Activated gamma-delta T cell treated with anti-CD3 and anti-CD28 coated beads, Interleukin-2, amount 50 U/mL, for 16 hours (primary cell): ENCODE data around the gene BID.
"Not testable (repeated sequence)": the region's sequence is repeated elsewhere in the genome, so short reads cannot be mapped to it uniquely, and the experiment has no call there.

ENCODE experiments used
- DNase-seq: peaks from one replicate; pipeline ENCODE4 v3.0.0-alpha.2; 2020; ENCODE audit warnings: low read depth

Gene BID

DNA sequence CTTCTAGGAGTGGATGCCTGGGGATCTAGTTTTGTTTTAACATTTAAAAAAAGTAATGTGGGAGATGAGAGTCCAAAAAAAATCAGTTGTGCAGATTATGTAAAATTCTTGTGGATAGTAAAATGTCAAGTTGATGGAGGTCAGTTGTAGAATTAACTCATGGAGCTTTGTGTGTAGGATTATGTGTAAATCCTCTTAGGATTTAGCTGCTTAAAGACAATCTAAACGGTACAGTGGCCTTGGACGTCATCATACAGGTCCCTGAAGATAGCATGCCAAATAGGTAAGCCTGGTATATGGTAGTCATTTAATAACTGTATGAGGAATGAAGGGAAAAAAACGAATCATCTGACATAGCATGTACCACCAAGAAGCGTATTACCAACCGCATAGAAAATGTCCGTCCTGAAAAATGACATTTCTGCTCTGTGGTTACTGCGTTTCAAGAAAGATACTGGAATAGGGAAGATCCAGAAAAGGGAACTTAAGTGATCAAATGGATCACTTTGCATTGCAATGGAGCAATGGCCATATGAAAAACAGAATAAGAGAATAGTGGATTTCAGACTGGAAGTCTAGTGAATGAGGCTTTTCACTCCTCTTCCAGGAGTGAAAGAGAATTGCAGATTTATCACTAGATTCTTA, 74.5 kb downstream of the BID start:
- no peak for DNase-seq

DNA sequence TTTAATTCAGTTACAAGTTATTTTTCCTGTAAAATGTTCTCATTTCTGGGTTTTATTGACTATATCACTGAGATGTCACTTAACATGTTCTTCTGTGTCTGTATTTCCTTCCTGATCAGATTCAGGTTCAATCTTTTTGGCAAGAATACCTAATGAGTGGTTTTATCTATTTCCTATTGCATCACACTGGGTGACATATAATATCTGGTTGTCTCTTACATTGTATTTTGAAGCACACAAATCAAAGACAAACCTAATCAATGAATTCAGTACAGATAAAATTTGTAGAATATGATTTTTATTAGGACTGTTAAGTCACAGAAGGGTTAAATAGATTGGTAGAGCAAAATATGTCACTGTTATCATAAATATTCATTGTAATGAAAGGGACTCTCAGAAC, 75.3 kb downstream of the BID start:
- DNase-seq: no peak

DNA sequence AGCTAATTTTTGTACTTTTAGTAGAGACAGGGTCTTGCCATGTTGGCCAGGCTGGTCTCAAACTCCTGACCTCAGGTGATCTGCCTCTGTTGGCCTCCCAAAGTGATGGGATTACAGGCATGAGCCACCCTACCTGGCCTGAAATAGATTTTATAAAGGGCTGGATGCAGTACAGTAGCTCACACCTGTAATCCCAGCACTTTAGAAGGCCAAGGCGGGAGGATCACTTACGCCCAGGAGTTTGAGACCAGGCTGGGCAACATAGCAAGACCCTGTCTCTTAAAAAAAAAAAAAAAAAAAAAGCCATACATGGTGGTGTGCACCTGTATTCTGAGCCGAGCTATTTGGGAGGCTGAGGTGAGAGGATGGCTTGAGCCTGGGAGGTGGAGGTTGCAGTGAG, 76.0 kb downstream of the BID start:
- DNase-seq: not testable (repeated sequence)

DNA sequence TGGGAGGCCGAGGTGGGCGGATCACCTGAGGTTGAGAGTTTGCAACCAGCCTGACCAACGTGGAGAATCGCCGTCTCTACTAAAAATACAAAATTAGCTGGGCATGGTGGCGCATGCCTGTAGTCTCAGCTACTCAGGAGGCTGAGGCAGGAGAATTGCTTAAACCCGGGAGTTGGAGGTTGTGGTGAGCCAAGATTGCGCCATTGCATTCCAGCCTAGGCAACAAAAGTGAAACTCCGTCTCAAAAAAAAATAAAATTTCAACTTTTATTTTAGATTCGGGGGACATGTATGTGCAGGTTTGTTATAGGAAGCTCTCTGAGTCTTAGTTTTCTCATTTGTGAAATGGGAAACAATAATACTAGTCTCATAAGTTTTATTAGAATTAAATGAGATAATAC, 77.1 kb downstream of the BID start:
- not testable (repeated sequence) for DNase-seq

DNA sequence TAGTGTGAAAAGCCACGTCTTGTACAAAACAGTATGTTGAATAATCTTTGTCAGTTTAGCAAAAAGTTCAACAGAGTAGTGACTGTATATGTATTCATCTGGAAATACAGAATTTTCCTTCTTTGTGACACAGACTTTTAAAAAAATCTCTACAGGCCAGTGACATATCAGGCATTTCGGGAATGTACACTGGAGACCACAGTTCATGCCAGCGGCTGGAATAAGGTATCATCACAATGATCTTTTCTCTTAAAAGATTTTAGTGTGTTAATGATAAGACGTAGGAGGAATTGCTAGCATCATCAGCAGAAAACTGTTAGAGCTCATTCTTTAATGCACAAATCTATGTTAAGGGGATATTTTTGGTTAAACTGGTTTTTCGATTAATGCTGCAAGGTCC, 78.3 kb downstream of the BID start:
- no peak for DNase-seq

DNA sequence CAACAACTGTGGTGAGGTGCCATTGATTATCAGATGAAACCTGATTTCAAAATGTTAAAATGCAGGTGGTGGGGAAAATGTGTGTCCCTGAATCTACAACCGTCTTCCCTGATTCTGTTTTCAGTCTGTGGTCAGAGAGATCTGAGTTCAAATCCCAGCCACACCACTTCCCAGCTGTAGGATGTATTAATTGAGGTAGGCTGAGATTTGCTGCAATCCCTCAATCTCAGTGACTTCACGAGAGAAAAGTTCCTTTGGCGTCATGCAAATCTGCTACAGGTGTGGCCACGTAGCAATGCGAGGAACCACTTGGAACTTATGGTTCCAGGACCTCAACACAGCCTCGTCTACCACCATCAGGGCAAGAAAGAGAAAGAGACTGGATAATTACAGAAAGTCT, 79.5 kb downstream of the BID start:
- DNase-seq: no peak

DNA sequence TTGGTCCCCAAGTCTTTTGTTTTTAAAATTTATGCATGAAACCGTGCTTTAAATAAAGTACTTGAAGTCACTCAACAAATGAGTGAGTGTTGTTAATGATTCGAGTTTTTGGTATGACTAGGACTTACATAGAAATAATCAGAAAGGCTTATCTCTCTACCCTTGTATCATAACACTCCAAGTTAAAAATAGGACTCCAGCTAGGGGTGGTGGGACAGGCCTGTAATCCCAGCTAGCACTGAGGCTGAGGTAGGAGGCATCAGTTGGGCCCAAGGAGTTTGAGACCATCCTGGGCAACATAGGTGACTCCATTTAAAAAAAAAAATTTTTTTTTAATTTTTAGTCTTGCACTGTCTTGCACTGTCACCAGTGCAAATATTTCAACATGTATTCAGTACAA, 80.1 kb downstream of the BID start:
- no peak for DNase-seq

DNA sequence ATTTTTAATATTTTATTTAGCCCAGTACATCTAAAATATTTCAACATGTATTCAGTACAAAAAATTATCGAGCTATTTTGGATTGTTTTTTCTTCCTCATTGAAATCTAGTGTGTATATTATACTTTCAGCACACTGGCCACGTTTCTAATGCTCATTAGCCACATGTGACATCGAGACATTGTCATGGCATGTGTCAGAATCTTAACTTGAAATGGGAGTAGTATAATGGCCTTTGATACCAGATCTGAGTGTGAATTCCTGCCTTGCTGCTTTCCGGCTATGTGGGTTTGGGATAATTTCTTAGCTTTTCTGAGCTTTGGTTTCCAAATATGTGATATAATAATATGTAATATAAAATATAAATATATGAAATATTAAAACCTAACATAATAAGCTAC, 81.4 kb downstream of the BID start:
- no peak for DNase-seq

DNA sequence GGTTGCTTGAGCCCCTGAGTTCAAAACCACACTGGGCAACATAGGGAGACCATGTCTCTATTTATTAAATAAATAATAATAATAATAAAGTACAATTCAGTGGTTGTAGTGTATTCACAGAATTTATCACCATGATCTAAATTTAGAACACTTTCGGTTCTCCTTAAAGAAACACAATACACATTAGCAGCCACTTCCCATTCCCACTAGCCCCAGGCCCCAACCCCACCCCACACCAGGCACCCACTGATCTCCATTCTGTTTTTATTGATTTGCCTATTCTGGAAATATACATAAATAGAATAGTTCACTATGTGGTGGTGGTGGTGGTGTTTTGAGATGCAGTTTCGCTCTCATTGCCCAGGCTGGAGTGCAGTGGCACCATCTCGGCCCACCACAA, 90.0 kb downstream of the BID start:
- DNase-seq: no peak
